ENCODE data around the gene CD68.

DNA sequence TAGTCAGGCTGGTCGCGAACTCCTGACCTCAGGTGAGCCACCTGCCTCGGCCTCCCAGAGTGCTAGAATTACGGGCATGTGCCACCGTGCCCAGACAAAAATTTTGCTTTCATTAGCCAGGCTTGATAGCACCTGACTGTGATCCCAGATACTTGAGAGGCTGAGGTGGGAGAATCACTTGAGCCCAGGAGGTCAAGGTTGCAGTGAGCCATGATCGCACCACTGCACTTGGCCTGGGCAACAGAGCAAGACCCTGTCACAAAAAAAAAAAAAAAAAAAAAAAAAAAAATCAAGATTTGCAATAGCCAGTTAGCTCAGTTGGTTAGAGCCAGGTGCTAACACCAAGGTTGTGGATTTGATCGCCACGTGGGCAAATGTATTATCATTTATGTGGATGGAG, 41.4 kb downstream of the CD68 start:
- no peak for TF ChIP-seq CTCF (IDR thresholded peaks at IDR 0.05)
- TF ChIP-seq EZH2 (IDR thresholded peaks at IDR 0.05) = no peak
- TF ChIP-seq EZH2phosphoT487 (IDR thresholded peaks at IDR 0.05) = no peak
